Stimulated activated CD8-positive, alpha-beta memory T cell treated with anti-CD3 and anti-CD28 coated beads, Interleukin-15, amount 100 ng/mL, for 1 hour (primary cell): ENCODE data around the gene FOSL1.
"Not testable (repeated sequence)": the region's sequence is repeated elsewhere in the genome, so short reads cannot be mapped to it uniquely, and the experiment has no call there.

Source experiments
- DNase-seq: peaks from one replicate; pipeline ENCODE4 v3.0.0-alpha.2; 2020; ENCODE audit warnings: low read depth

Gene FOSL1

GRCh38 chr11:65896034-65896999 lies 3.9 kb downstream of the FOSL1 start:
- no peak for DNase-seq

DNA sequence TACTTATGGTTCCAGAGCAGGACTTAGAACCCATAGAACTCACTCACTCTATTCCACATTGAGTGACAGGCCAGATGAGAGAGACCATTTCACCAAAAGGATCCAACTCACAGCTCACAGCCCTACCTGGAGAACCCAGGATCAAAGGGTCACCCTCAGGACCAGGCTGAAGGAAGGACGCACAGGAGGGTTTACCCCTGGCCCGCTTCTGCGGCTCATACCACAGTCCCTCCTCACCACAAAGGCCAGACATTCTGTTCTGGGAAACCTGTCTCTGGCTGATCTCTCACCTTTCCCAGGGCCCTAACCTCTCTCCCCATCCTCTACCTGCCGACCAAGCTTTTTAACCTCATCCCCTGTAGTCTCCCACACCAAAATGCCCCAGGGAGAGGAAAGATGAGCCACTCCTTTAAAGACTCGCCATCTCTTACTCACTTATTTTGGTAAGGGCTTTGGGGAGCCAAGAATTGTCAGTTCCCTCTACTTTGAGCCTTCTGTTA lies 4.7 kb downstream of the FOSL1 start:
- DNase-seq, result no peak

DNA sequence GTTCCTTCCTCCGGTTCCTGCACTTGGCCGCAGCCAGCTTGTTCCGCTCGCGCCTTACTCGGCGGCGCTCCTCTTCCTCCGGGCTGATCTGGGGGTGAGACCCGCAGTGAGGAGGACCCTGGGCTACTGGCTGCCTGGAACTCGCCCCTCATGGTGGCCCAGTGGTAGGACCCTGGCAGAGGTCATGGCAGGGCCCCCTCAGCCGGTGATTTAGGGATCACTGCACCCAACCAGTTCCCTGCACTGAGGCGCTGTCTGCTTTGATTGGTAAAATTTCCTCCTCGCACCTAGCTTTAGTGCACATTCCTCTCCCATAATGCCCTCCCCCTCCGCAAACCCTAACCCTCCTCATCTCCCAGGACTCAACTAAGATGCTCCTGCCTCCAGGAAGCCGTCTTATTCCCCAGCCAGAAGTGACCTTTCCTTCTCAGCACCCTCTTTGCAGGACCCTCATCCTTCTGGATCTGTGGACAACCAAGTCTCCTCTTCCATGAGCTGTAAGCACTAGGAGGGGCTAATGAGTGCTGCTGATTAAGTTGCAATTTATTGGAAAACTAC lies 6.1 kb downstream of the FOSL1 start:
- DNase-seq, result no peak

GRCh38 chr11:65892661-65893317 lies 7.4 kb downstream of the FOSL1 start:
- DNase-seq, result no peak

- DNase-seq, result not testable (repeated sequence)
These were observed 8.0 kb downstream of the FOSL1 start for GRCh38 chr11:65892137-65892540.

GRCh38 chr11:65891219-65892136 lies 8.7 kb downstream of the FOSL1 start:
- DNase-seq, result no peak

DNA sequence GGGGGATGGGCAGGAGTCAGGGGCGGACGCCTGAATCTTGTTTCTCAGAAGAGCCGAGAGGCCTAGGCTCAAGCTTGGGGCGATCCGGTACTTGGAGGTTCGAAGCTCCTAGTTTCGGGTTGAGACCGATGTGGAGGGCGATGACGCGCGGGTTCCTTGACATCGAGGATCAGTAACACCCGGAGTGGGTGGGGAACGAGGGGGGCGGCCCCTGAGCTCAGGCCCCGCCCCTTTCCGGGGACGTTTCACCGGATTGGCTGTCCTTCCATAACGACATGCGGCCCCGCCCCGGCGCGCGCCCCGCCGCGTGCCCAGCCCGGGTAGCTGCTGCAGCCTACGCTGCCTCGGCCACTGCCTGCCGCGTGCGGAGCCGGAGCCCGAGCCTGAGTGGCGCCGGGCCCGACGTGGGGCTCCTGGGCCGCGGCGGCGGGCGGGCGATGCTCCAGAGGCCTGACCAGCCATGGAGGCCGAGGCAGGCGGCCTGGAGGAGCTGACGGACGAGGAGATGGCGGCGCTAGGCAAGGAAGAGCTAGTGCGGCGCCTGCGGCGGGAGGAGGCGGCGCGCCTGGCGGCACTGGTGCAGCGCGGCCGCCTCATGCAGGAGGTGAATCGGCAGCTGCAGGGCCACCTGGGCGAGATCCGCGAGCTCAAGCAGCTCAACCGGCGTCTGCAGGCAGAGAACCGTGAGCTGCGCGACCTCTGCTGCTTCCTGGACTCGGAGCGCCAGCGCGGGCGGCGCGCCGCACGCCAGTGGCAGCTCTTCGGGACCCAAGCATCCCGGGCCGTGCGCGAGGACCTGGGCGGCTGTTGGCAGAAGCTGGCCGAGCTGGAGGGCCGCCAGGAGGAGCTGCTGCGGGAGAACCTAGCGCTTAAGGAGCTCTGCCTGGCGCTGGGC lies 9.6 kb downstream of the FOSL1 start, which contains the start of gene CCDC85B:
CCDC85B (plus strand) TSS at position 350 of the 895 bp plus-strand sequence; CDS start at position 461, 111 bp downstream.
- DNase-seq, result peak; percentile 98

GRCh38 chr11:65888163-65888814 lies 11.9 kb downstream of the FOSL1 start, which contains the start of gene FIBP:
FIBP (minus strand) TSS chr11:65888471; CDS start chr11:65888418, 53 bp downstream.
- DNase-seq, result peak; percentile 86

DNA sequence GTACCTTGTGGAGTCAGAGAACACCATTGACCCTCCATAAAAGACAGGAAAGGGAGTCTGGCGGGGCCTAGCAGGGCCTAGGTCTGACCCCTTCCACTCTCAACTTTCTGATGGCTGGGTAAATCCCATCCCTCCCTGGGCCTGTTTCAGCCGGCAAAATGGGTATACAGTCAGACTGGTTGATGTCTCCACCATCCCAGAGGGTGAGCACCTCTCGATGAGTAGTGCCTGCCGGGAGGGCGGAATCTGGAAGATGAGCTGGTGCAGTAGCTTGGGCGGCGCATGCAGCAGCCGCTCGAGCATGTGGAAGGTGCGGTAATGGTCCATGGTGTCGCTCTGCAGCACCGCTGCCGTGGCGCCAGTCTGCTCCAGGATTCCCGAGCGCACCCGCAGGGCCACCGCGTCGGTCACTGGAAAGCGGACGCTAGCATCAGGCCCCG lies 12.4 kb downstream of the FOSL1 start:
- no peak for DNase-seq

- DNase-seq, result no peak
These were observed 13.1 kb downstream of the FOSL1 start for GRCh38 chr11:65886826-65887722.

DNA sequence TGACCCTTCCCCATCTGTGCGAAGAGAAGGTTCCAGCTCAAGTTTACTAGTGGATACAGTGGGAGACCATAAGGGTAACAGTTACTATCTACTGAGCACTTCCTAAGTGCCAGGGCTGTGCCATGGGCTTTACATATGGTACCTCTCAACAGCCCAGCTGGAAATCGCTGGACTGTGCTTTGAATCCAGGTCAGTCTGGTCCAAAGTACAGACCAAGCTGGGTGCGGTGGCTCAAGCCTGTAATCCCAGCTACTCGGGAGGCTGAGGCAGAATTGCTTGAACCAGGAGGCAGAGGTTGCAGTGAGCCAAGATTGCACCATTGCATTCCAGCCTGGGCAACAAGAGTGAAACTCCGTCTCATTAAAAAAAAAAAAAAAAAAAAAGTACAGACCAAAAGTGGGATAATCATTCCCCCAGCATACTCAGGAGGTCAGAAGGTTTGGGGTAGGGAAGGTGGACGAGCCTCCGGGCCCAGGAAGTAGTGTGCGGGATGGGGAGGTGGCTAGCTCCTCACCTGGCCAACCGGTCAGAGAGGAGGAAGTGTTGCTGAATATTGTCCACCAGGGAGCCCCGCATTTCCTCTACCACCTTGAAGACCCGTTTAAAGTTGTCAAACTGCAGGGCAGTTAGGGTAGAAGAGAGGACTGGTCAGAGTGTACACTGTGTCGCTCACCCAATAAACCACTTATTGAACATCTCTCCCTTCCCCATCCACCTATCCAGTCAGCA lies 14.2 kb downstream of the FOSL1 start:
- no peak for DNase-seq

DNA sequence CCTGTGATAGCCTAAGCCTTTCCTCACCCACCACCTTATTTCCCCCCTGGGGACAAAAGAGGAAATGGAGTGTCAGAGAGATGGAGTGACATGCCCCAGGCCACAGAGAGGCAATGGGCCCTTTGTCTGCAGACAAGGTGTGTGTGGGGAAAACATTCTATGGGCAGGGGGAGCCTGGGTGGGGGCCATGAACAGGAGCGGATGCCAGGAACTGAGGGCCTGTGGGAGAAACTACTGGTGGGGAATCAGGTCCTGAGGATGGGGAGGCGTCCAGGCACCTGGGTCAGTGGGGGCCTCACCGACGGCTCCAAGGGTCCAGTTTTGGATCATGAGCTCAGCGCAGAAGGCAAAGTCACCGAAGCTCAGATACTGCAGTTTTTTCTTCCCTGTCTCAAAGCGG lies 15.0 kb downstream of the FOSL1 start:
- DNase-seq, result no peak

- peak; percentile 63 for DNase-seq
These were observed 15.5 kb downstream of the FOSL1 start for GRCh38 chr11:65884716-65885092.

DNA sequence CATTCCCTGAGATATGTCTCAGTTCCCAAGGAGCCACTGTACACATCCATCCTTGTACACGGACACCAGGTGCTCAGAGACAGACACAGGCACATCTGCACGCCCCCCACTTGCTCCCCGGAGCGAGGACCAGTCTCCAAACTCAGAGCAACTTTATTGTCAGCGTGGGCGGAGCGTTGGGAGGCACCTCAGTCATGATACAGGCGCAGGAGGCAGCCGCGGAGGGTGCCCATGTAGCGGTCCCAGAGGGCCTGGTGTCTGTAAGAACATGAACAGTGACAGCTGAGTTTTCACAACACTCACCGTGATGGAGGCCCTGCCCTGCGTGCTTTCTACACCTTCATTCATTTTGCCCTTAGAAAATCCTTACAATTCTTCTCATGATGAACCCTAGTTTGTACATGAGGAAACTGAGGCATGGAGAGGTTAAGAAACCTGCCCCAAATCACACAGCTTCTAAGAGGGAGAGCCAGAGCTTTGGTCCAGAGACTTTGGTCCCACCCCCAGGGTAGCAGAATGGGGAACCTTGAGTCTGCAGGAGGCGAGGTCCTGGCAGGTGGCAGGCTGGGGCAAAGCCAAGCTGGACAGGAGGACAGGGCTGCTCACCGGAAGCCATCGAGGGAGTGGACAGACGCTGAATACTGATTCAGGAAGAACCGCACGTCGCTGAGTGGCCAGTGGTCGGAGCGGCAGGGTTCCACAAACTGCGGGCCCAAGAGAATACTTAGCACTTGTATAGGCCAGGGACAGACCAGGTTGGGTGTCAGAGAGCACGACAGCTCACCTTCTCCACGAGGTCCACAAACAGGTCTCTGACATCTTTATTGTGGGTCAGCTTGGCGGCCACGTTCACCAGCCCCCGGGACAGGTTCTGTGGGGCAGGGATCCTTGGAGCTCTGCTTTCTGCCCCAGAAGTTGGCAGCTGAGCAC lies 16.1 kb downstream of the FOSL1 start:
- DNase-seq, result no peak

DNA sequence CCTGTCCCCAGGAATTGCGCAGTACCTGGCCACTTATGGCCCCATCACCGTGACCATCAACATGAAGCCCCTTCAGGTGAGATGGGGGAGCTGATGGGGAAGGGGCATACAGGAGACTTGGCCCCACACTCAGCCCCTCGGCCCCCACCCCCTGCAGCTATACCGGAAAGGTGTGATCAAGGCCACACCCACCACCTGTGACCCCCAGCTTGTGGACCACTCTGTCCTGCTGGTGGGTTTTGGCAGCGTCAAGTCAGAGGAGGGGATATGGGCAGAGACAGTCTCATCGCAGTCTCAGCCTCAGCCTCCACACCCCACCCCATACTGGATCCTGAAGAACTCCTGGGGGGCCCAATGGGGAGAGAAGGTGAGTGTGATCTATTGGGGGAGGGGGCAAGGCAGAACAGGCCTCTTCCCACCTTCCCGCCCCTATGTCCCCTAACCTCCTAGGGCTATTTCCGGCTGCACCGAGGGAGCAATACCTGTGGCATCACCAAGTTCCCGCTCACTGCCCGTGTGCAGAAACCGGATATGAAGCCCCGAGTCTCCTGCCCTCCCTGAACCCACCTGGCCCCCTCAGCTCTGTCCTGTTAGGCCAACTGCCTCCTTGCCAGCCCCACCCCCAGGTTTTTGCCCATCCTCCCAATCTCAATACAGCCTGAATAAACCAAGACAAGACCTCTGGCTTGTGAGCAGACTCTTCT lies 17.0 kb downstream of the FOSL1 start:
- no peak for DNase-seq
